K562 (cell line): ENCODE data around the gene TSPAN18. TPM values are rescaled to one million over a fixed set of nuclear protein-coding genes. Genes with fewer than 3 reads are reported as not detected.

Experiments
- ARHGAP35 ChIP-seq: fragments of 450-650 bp; IDR thresholded peaks from 2 replicates; pipeline ENCODE4 v1.6.1; 2018; ENCODE audit not compliant: partially characterized antibody
- ARID1B ChIP-seq: fragments of 450-650 bp; IDR thresholded peaks from 2 replicates; pipeline ENCODE4 v1.6.1; 2016; ENCODE audit warnings: antibody characterized with exemption, mild to moderate bottlenecking, inconsistent platforms
- BHLHE40 ChIP-seq: IDR thresholded peaks from 2 replicates; pipeline ENCODE4 v1.6.1; 2011; ENCODE audit warnings: low read length, improper control_type of control experiment
- CBFA2T2 ChIP-seq: fragments of 450-650 bp; conservative IDR thresholded peaks from 2 replicates; pipeline ENCODE4 v1.6.1; 2017; ENCODE audit warnings: mild to moderate bottlenecking
- CCNT2 ChIP-seq: IDR thresholded peaks from 2 replicates; pipeline ENCODE4 v1.6.1; 2011; ENCODE audit warnings: borderline replicate concordance, low read depth, mild to moderate bottlenecking, moderate library complexity, mixed read lengths, low read length; ENCODE audit not compliant: insufficient read length; ENCODE audit errors: extremely low read depth
- E2F3 ChIP-seq: fragments of 250-450 bp; sonication (Bioruptor Pico); IDR thresholded peaks from 2 replicates; pipeline ENCODE4 v1.4.0; 2020; ENCODE audit warnings: mild to moderate bottlenecking
- FOXK2 ChIP-seq, 2 experiments: fragments of 450-650 bp; IDR thresholded peaks in 1 of 2; conservative IDR thresholded peaks in 1 of 2; 2 replicates each; pipeline ENCODE4 v1.6.1; 2016; ENCODE audit warnings: low read depth in 2 of 2, mild to moderate bottlenecking in 1 of 2
- HDAC3 ChIP-seq: fragments of 450-650 bp; IDR thresholded peaks from 2 replicates; pipeline ENCODE4 v1.6.1; 2018; ENCODE audit warnings: borderline replicate concordance, mild to moderate bottlenecking, moderate library complexity; ENCODE audit not compliant: partially characterized antibody
- JUNB ChIP-seq: fragments of 450-650 bp; formaldehyde crosslinking; conservative IDR thresholded peaks from 2 replicates; pipeline ENCODE4 v1.4.0; 2020; ENCODE audit warnings: mild to moderate bottlenecking
- KDM1A ChIP-seq, 2 experiments: fragments of 450-650 bp; IDR thresholded peaks; 2 replicates each; pipeline ENCODE4 v1.6.1; 2016; ENCODE audit warnings: mild to moderate bottlenecking in 2 of 2
- KLF16 ChIP-seq: IDR thresholded peaks from 2 replicates; pipeline ENCODE4 v1.6.1; 2016; ENCODE audit warnings: antibody characterized with exemption
- MYNN ChIP-seq, 2 experiments: sonication (generic); formaldehyde crosslinking in 1 of 2; IDR thresholded peaks; 2 replicates each; pipeline versions ENCODE4 v1.5.0 to v1.6.1; 2016 to 2020; ENCODE audit warnings: antibody characterized with exemption in 1 of 2, missing genetic modification reagents in 1 of 2
- NFXL1 ChIP-seq: fragments of 450-650 bp; formaldehyde crosslinking; IDR thresholded peaks from 2 replicates; pipeline ENCODE4 v1.4.0; 2021; ENCODE audit warnings: mild to moderate bottlenecking
- NUFIP1 ChIP-seq: fragments of 450-650 bp; IDR thresholded peaks from 2 replicates; pipeline ENCODE4 v1.6.1; 2018; ENCODE audit not compliant: partially characterized antibody
- POLR2AphosphoS2 ChIP-seq: IDR thresholded peaks from 2 replicates; pipeline ENCODE4 v1.6.1; 2012; ENCODE audit warnings: low read length, improper control_type of control experiment
- RUNX1 ChIP-seq: sonication (generic); IDR thresholded peaks from 2 replicates; pipeline ENCODE4 v1.6.1; 2016; ENCODE audit warnings: antibody characterized with exemption, low read depth
- SETDB1 ChIP-seq: IDR thresholded peaks from one replicate; pipeline ENCODE4 v1.6.1; 2012; ENCODE audit warnings: low read length, control low read depth, inconsistent platforms
- SMARCA4 ChIP-seq: fragments of 450-650 bp; IDR thresholded peaks from 2 replicates; pipeline ENCODE4 v1.6.1; 2016
- TAF9B ChIP-seq: fragments of 450-650 bp; IDR thresholded peaks from 2 replicates; pipeline ENCODE4 v1.6.1; 2018; ENCODE audit warnings: mild to moderate bottlenecking; ENCODE audit not compliant: partially characterized antibody
- TAL1 ChIP-seq: fragments of 450-650 bp; IDR thresholded peaks from 2 replicates; pipeline ENCODE4 v1.6.1; 2016; ENCODE audit warnings: mild to moderate bottlenecking
- U2AF1 ChIP-seq: fragments of 200-400 bp; formaldehyde crosslinking; optimal IDR thresholded peaks from 2 replicates; pipeline ENCODE3; 2017; ENCODE audit warnings: mild to moderate bottlenecking, low read depth, low read length, moderate library complexity
- ZBTB17 ChIP-seq: fragments of 450-650 bp; formaldehyde crosslinking; IDR thresholded peaks from 2 replicates; pipeline ENCODE4 v1.4.0; 2020; ENCODE audit warnings: mild to moderate bottlenecking
- ZNF133 ChIP-seq: fragments of 250-450 bp; sonication (Bioruptor Pico); IDR thresholded peaks from 2 replicates; pipeline ENCODE4 v1.4.0; 2020; ENCODE audit warnings: mild to moderate bottlenecking
- ZNF174 ChIP-seq: fragments of 250-450 bp; sonication (Bioruptor Pico); IDR thresholded peaks from 2 replicates; pipeline ENCODE4 v1.4.0; 2020; ENCODE audit warnings: mild to moderate bottlenecking
- ZNF707 ChIP-seq: fragments of 250-450 bp; sonication (Bioruptor Pico); conservative IDR thresholded peaks from 2 replicates; pipeline ENCODE4 v1.8.0; 2022; ENCODE audit warnings: inconsistent platforms, mild to moderate bottlenecking, moderate library complexity
- ZNF717 ChIP-seq: fragments of 250-450 bp; sonication (Bioruptor Pico); IDR thresholded peaks from 2 replicates; pipeline ENCODE4 v1.5.0; 2021
- ZNF780A ChIP-seq: fragments of 250-450 bp; sonication (Bioruptor Pico); IDR thresholded peaks from 2 replicates; pipeline ENCODE4 v1.5.0; 2021; ENCODE audit warnings: mild to moderate bottlenecking
- polyA plus RNA-seq, 8 experiments: library from polyadenylated mRNA; depleted of rRNA in 4 of 8; stranded (reverse) in 5 of 8; unstranded in 3 of 8; fragments of >200 nt; fragmentation: Nextera tagmentation in 2 of 8; fragmentation: Illumina TruSeq in 1 of 8; extraction: Ambion mirVana in 2 of 8; extraction: Trizol in 1 of 8; gene quantifications; 2 replicates each; pipeline versions ENCODE4 v1.2.1 to v1.2.3, GENCODE V29; 2011 to 2014; ENCODE audit warnings: inconsistent platforms in 1 of 8, missing spikeins in 1 of 8
- total RNA-seq, 7 experiments: library from RNA; depleted of rRNA in 6 of 7; stranded (reverse); fragments of >200 nt in 6 of 7; fragmentation: Illumina TruSeq in 2 of 7; extraction: Trizol in 2 of 7; gene quantifications; 2 replicates each; pipeline versions ENCODE4 v1.2.1 to v1.2.3, GENCODE V29; 2011 to 2021; ENCODE audit warnings: low replicate concordance in 1 of 7
- TF ChIP-seq, protein P1 (sequence below), 2 experiments: fragments of 450-650 bp in 1 of 2; sonication (generic) in 1 of 2; formaldehyde crosslinking in 1 of 2; IDR thresholded peaks in 1 of 2; conservative IDR thresholded peaks in 1 of 2; 2 replicates each; pipeline versions ENCODE4 v1.6.1 to v1.8.1; 2016 to 2023; ENCODE audit warnings: mild to moderate bottlenecking in 2 of 2, moderate library complexity in 2 of 2, inconsistent platforms in 1 of 2, missing genetic modification reagents in 1 of 2
- TF ChIP-seq, protein P2 (sequence below): sonication (generic); formaldehyde crosslinking; IDR thresholded peaks from 2 replicates; pipeline ENCODE4 v1.5.0; 2020; ENCODE audit warnings: missing genetic modification reagents

Gene TSPAN18
- total and polyA plus RNA-seq, 9 of the 15 experiments (the other 6 are each of a cell fraction or from before 2014, with no cell fraction given), result 0.17 to 0.35 (median 0.22) TPM; not detected in 4

DNA sequence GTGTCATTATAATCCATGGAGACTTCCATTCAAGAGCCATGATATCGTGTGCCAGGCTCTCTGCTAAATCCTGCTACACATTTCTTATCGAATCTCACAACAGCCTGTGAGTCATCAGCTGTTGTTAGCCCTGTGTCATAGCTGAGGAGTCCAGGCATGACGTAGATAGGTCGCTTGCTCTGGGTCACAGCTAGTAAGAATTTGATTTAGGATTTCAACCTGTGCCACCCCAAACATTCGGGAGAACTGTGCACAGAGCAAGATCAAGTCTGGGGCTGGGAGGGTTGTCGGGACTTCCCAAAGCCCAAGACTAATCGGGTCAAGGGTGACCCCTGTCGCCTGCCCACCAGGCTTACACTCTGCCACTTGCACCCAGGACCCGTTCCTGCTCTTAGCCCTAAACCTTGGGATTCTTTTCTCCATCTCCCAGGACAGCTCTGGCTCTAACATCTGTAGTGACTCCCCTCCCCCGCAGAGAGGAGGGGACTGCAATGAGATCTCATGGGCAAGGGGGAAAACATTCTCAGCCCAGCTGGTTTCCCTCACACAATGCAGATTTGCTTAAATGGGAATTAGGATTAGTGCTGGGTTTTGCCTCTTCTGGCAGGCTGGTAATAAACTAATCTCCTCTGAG, 34.3 kb downstream of the TSPAN18 start (continued):
- TF ChIP-seq ZNF133 (CRISPR knock-in tag) (no peak), ZNF780A (CRISPR knock-in tag) (no peak), ZNF717 (CRISPR knock-in tag) (no peak), MYNN (IDR thresholded peaks at IDR 0.05) (peak; percentile 65; the same call in 1 of the 2 replicates), MYNN (CRISPR knock-in tag; IDR thresholded peaks at IDR 0.05) (no peak), TAF9B (peak; percentile 44), HDAC3 (no peak), POLR2AphosphoS2 (no peak), JUNB (peak; percentile 92), ARID1B (peak; percentile 84), SMARCA4 (peak; percentile 80), FOXK2 (conservative IDR thresholded peaks at IDR 0.05 in 1 of 2, IDR thresholded peaks at IDR 0.05 in 1 of 2; ENCODE audit: low read depth in 2 of 2) (peak in 1 of 2 experiments; percentile 44; a peak in 1 of 4 replicates), ZNF707 (CRISPR knock-in tag) (no peak), E2F3 (CRISPR knock-in tag) (no peak), NUFIP1 (no peak), KDM1A (IDR thresholded peaks at IDR 0.05) (peak; percentile 72 to 80; a peak in 3 of 4 replicates), SETDB1 (no peak), ZBTB17 (CRISPR knock-in tag) (no peak), CCNT2 (peak; percentile 33), CBFA2T2 (peak; percentile 68), BHLHE40 (peak; percentile 64), ZNF174 (CRISPR knock-in tag) (no peak), KLF16 (peak; percentile 47; the same call in 1 of the 2 replicates), U2AF1 (no peak), RUNX1 (no peak), ARHGAP35 (no peak), TAL1 (peak; percentile 29; the same call in 1 of the 2 replicates), NFXL1 (no peak)
- TF ChIP-seq, protein P1, sequence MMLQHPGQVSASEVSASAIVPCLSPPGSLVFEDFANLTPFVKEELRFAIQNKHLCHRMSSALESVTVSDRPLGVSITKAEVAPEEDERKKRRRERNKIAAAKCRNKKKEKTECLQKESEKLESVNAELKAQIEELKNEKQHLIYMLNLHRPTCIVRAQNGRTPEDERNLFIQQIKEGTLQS (IDR thresholded peaks at IDR 0.05), result peak; percentile 96
- TF ChIP-seq, protein P1 (CRISPR knock-in tag; conservative IDR thresholded peaks at IDR 0.05), result peak; percentile 77
- TF ChIP-seq, protein P2, sequence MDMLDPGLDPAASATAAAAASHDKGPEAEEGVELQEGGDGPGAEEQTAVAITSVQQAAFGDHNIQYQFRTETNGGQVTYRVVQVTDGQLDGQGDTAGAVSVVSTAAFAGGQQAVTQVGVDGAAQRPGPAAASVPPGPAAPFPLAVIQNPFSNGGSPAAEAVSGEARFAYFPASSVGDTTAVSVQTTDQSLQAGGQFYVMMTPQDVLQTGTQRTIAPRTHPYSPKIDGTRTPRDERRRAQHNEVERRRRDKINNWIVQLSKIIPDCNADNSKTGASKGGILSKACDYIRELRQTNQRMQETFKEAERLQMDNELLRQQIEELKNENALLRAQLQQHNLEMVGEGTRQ (CRISPR knock-in tag), result no peak
